ENCODE results near the gene SDR42E2. TPM values are rescaled to one million over a fixed set of nuclear protein-coding genes. Genes with fewer than 3 reads are reported as not detected.

Gene SDR42E2
- total RNA-seq, 5 donors from 2014 or later (not counting 1 experiment from before 2014, with no cell fraction given), result 0.28 to 2.9 (median 0.39) TPM

GRCh38 chr16:22235839-22236745 is 73.8 kb downstream of the SDR42E2 start:
- no peaks in the 10 kb centered on the region for H3K27me3 ChIP-seq (replicated peaks in 1 of 2; ENCODE audit: control insufficient read depth in 2 of 2, extremely low read depth in 1 of 2, insufficient read depth in 2 of 2, low read length in 1 of 2)
- Mint-ChIP-seq H3K4me3 (no peak overlapping the region), H3K27me3 (no peaks in the 10 kb centered on the region), H3K9me3 (no peaks in the 10 kb centered on the region), H3K27ac (no peak overlapping the region), H3K36me3 (peaks cover 14% of the 10 kb centered on the region), H3K4me1 (peaks cover 22 to 28% (median 26%) of the 10 kb centered on the region in 3 donors)
- DNase-seq (no peak), ATAC-seq (replicated peaks in 1 of 4) (no peak)
- POLR2A ChIA-PET, result interaction anchor here in 1 of 2 donors (0.7 kb wide), 1 partner anchor 134 kb away, joined by 9 read pairs; no protein-coding TSS in a partner anchor
- H3K27ac ChIP-seq (ENCODE audit: low read length), result no peak overlapping the region
- CTCF ChIA-PET, result no interaction called here
- peaks cover 0 to 5% of the 10 kb centered on the region in 2 donors for H3K36me3 ChIP-seq (ENCODE audit: control insufficient read depth in 2 of 2, extremely low read depth in 1 of 2, insufficient read depth in 1 of 2, low read length in 1 of 2)
- WGBS (ENCODE audit: insufficient coverage), result 100% methylated on average over 1 of the region's 9 CpGs
- peaks cover 11 to 24% of the 10 kb centered on the region in 2 experiments for H3K4me1 ChIP-seq (ENCODE audit: control insufficient read depth in 1 of 2, extremely low read depth in 1 of 2, insufficient read depth in 2 of 2, low read length in 2 of 2)
- H3K4me3 ChIP-seq (ENCODE audit: control insufficient read depth in 1 of 2, extremely low read depth in 1 of 2, low read length in 1 of 2), result no peak overlapping the region
- no peaks in the 10 kb centered on the region for H3K9me3 ChIP-seq

- Mint-ChIP-seq H3K9me3 (no peaks in the 10 kb centered on the region), H3K36me3 (peaks cover 8% of the 10 kb centered on the region), H3K27ac (peak overlapping the region; percentile 59 to 85), H3K27me3 (no peaks in the 10 kb centered on the region), H3K4me3 (peak overlapping the region in 1 of 3 donors; percentile 48), H3K4me1 (peaks cover 27 to 34% (median 34%) of the 10 kb centered on the region in 3 donors)
- CTCF ChIA-PET, result interaction anchor here in 1 of 2 donors (0.6 kb wide), 1 partner anchor 593 kb away, joined by 3 read pairs; no protein-coding TSS in a partner anchor
- H3K27me3 ChIP-seq (replicated peaks in 1 of 2; ENCODE audit: control insufficient read depth in 2 of 2, extremely low read depth in 1 of 2, insufficient read depth in 2 of 2, low read length in 1 of 2), result no peaks in the 10 kb centered on the region
- ATAC-seq (replicated peaks in 1 of 4) (no peak), DNase-seq (no peak)
- H3K27ac ChIP-seq (ENCODE audit: low read length), result no peak overlapping the region
- H3K4me1 ChIP-seq (ENCODE audit: control insufficient read depth in 1 of 2, extremely low read depth in 1 of 2, insufficient read depth in 2 of 2, low read length in 2 of 2), result peaks cover 12 to 36% of the 10 kb centered on the region in 2 experiments
- WGBS (ENCODE audit: insufficient coverage), result 93% methylated on average over 14 of the region's 14 CpGs
- no peaks in the 10 kb centered on the region for H3K9me3 ChIP-seq
- H3K36me3 ChIP-seq (ENCODE audit: control insufficient read depth in 2 of 2, extremely low read depth in 1 of 2, insufficient read depth in 1 of 2, low read length in 1 of 2), result no peaks in the 10 kb centered on the region
- POLR2A ChIA-PET, result no interaction called here
- no peak overlapping the region for H3K4me3 ChIP-seq (ENCODE audit: control insufficient read depth in 1 of 2, extremely low read depth in 1 of 2, low read length in 1 of 2)
These were observed 77.0 kb downstream of the SDR42E2 start for GRCh38 chr16:22239131-22239805.

GRCh38 chr16:22240023-22240710 is 77.9 kb downstream of the SDR42E2 start:
- DNase-seq, result no peak
- Mint-ChIP-seq H3K36me3 (peaks cover 8% of the 10 kb centered on the region), H3K9me3 (no peaks in the 10 kb centered on the region), H3K4me1 (peaks cover 27 to 34% (median 34%) of the 10 kb centered on the region in 3 donors), H3K4me3 (peak overlapping the region in 1 of 3 donors; percentile 73), H3K27me3 (no peaks in the 10 kb centered on the region), H3K27ac (peak overlapping the region; percentile 63 to 93)
- Histone ChIP-seq H3K27me3 (replicated peaks in 1 of 2; ENCODE audit: control insufficient read depth in 2 of 2, extremely low read depth in 1 of 2, insufficient read depth in 2 of 2, low read length in 1 of 2) (no peaks in the 10 kb centered on the region), H3K4me3 (ENCODE audit: control insufficient read depth in 1 of 2, extremely low read depth in 1 of 2, low read length in 1 of 2) (no peak overlapping the region), H3K4me1 (ENCODE audit: control insufficient read depth in 1 of 2, extremely low read depth in 1 of 2, insufficient read depth in 2 of 2, low read length in 2 of 2) (peaks cover 12 to 36% of the 10 kb centered on the region in 2 experiments), H3K27ac (ENCODE audit: low read length) (peak overlapping the region; percentile 51), H3K36me3 (ENCODE audit: control insufficient read depth in 2 of 2, extremely low read depth in 1 of 2, insufficient read depth in 1 of 2, low read length in 1 of 2) (peaks cover 0 to 4% of the 10 kb centered on the region in 2 donors), H3K9me3 (no peaks in the 10 kb centered on the region)
- CTCF ChIA-PET, result no interaction called here
- WGBS (ENCODE audit: insufficient coverage), result no CpG with 5 or more reads among the region's 3 CpGs
- POLR2A ChIA-PET, result interaction anchor here in 1 of 2 donors (0.6 kb wide), 1 partner anchor 36 kb away, joined by 5 read pairs; no protein-coding TSS in a partner anchor
- no peak for ATAC-seq (replicated peaks in 1 of 4)

Other genes with a start within 250 kb of the SDR42E2 start
- 100 to 1,000 TPM; 142 to 201 (median 165) TPM for gene UQCRC2, start 209.1 kb upstream of the SDR42E2 start, total RNA-seq
- not detected for gene PDZD9, start 161.4 kb upstream of the SDR42E2 start, total RNA-seq
- gene MOSMO, start 154.4 kb upstream of the SDR42E2 start, total RNA-seq, result 10 to 100 TPM in 4 of 5 donors, 1 to 10 TPM in 1; 9.8 to 18.6 (median 17.3) TPM
- under 1 TPM; 0.10 to 0.50 (median 0.32) TPM for gene VWA3A, start 70.0 kb upstream of the SDR42E2 start, total RNA-seq
- 10 to 100 TPM; 15.5 to 21.5 (median 21.0) TPM for gene EEF2K, start 43.8 kb downstream of the SDR42E2 start, total RNA-seq
- gene POLR3E, start 134.9 kb downstream of the SDR42E2 start, total RNA-seq, result 100 to 1,000 TPM in 2 of 5 donors, 10 to 100 TPM in 3; 79.3 to 174 (median 99.7) TPM
- gene CDR2, start 212.1 kb downstream of the SDR42E2 start, total RNA-seq, result 10 to 100 TPM; 58.7 to 97.5 (median 72.6) TPM